Sigmoid colon (tissue), 7 donors: ENCODE results near the gene DTX4. TPM values are rescaled to one million over a fixed set of nuclear protein-coding genes. Genes with fewer than 3 reads are reported as not detected.
A peak's percentile ranks its signal among the peaks of the same experiment; 100 is the strongest.

Experiments
- DNase-seq: peaks from one replicate; pipeline ENCODE4 v3.0.0-alpha.2; 2019
- H3K27ac ChIP-seq, 4 donors: fragments of 200-600 bp; sonication (generic); one replicate each; pipeline ENCODE4 v1.5.1; 2016 to 2019; ENCODE audit warnings: mild to moderate bottlenecking in 1 of 4
- H3K27me3 ChIP-seq, 3 donors: fragments of 200-600 bp; sonication (generic); one replicate each; pipeline ENCODE4 v1.5.1; 2019; ENCODE audit warnings: mild to moderate bottlenecking in 1 of 3
- H3K36me3 ChIP-seq, 4 donors: fragments of 200-600 bp; sonication (generic); one replicate each; pipeline ENCODE4 v1.5.1; 2016 to 2019
- H3K4me1 ChIP-seq, 4 donors: fragments of 200-600 bp; sonication (generic); one replicate each; pipeline ENCODE4 v1.5.1; 2017 to 2019
- H3K4me3 ChIP-seq, 4 donors: fragments of 200-600 bp; sonication (generic); one replicate each; pipeline ENCODE4 v1.5.1; 2017 to 2019; ENCODE audit warnings: mild to moderate bottlenecking in 2 of 4, moderate library complexity in 1 of 4
- H3K9me3 ChIP-seq, 4 donors: fragments of 200-600 bp in 3 of 4; sonication (generic) in 3 of 4; one replicate each; pipeline versions ENCODE4 v1.5.1 to v1.6.1; 2013 to 2019
- CTCF ChIP-seq, 4 experiments: fragments of 450-650 bp in 3 of 4; fragments of 200-600 bp in 1 of 4; IDR thresholded peaks; one replicate each; pipeline ENCODE4 v1.5.1; 2016 to 2019; ENCODE audit warnings: antibody characterized with exemption in 4 of 4, mild to moderate bottlenecking in 3 of 4, moderate library complexity in 2 of 4
- EP300 ChIP-seq, 4 donors: sonication (generic); formaldehyde crosslinking; IDR thresholded peaks; one replicate each; pipeline ENCODE4 v1.6.1; 2017; ENCODE audit warnings: antibody characterized with exemption in 4 of 4
- POLR2A ChIP-seq, 2 donors: fragments of 450-650 bp; IDR thresholded peaks; one replicate each; pipeline ENCODE4 v1.6.1; 2016; ENCODE audit warnings: antibody characterized with exemption in 2 of 2, mild to moderate bottlenecking in 2 of 2, moderate library complexity in 2 of 2
- POLR2AphosphoS5 ChIP-seq, 4 donors: sonication (generic); formaldehyde crosslinking; IDR thresholded peaks; one replicate each; pipeline ENCODE4 v1.6.1; 2017; ENCODE audit warnings: antibody characterized with exemption in 4 of 4
- WGBS, 2 donors: extraction: QIAGEN DNeasy Blood & Tissue Kit; methylation state at CpG; one replicate each; pipeline ENCODE4 v1.1.7; 2013; 5-methylcytosine and 5-hydroxymethylcytosine counted together
- intact Hi-C: fragments of 100-400 bp; cut with DNase I; formaldehyde crosslinking; loops from one replicate; pipeline ENCODE4 v1.15.1; 2023
- polyA plus RNA-seq, 3 donors: library from polyadenylated mRNA; stranded (reverse); fragments of 200-250 nt; gene quantifications; one replicate each; pipeline ENCODE4 v1.2.3, GENCODE V29; 2013
- total RNA-seq, 4 donors: library from RNA; depleted of rRNA; stranded (reverse); fragments of >200 nt; gene quantifications; one replicate each; pipeline ENCODE4 v1.1.0, GENCODE V29; 2016
- donor health status: healthy with polysubstance abuse.
- donor health status: Bipolar disorder and iron deficiency.
- donor health status: healthy.

The DTX4 gene
- total and polyA plus RNA-seq, 7 donors: 3.5 to 29.0 (median 7.8) TPM

- Histone ChIP-seq H3K36me3 (no peaks in the 10 kb centered on the region), H3K4me3 (no peak overlapping the region), H3K27me3 (no peaks in the 10 kb centered on the region), H3K9me3 (no peaks in the 10 kb centered on the region), H3K4me1 (no peaks in the 10 kb centered on the region), H3K27ac (no peak overlapping the region)
- TF ChIP-seq POLR2AphosphoS5 (IDR thresholded peaks at IDR 0.05): no peak
- TF ChIP-seq POLR2A (IDR thresholded peaks at IDR 0.05): no peak
- no peak for TF ChIP-seq EP300 (IDR thresholded peaks at IDR 0.05)
- no peak for TF ChIP-seq CTCF (IDR thresholded peaks at IDR 0.05)
- WGBS, 2 donors: 87 to 91% methylated on average over 2 of the region's 2 CpGs
- intact Hi-C loops: no loop called here
- DNase-seq: no peak
Observed at GRCh38 chr11:59180168-59180776, 8.3 kb downstream of the DTX4 start.

DNA sequence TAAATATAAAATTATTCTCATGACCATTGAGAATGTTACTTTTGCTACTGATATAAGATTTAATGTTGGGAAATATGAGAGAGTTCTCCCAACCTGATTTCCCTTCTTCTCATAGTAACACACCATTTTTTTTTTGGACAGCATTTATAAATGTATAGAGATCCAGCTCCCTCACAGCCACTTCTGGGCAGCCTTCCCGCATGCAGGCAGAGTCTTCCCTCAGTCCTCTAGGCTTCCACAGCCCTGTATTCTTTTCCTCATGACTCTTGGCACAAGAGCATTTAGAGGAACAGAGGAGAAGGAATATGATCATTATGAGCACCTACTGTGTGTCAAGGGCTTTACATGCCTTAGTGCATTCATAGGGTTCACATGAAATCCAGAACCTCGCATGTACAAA lies 9.0 kb downstream of the DTX4 start:
- TF ChIP-seq POLR2A (IDR thresholded peaks at IDR 0.05) (no peak), CTCF (IDR thresholded peaks at IDR 0.05) (no peak), EP300 (IDR thresholded peaks at IDR 0.05) (no peak), POLR2AphosphoS5 (IDR thresholded peaks at IDR 0.05) (no peak)
- Histone ChIP-seq H3K4me1 (no peaks in the 10 kb centered on the region), H3K27me3 (no peaks in the 10 kb centered on the region), H3K9me3 (no peaks in the 10 kb centered on the region), H3K4me3 (no peak overlapping the region), H3K36me3 (no peaks in the 10 kb centered on the region), H3K27ac (no peak overlapping the region)
- 79 to 86% methylated on average over 2 of the region's 2 CpGs for WGBS, 2 donors
- intact Hi-C loops: no loop called here
- DNase-seq: no peak

- H3K4me1 ChIP-seq: peaks cover 0 to 4% (median 4%) of the 10 kb centered on the region in 4 donors
Observed at GRCh38 chr11:59181746-59182456, 10.0 kb downstream of the DTX4 start.

DNA sequence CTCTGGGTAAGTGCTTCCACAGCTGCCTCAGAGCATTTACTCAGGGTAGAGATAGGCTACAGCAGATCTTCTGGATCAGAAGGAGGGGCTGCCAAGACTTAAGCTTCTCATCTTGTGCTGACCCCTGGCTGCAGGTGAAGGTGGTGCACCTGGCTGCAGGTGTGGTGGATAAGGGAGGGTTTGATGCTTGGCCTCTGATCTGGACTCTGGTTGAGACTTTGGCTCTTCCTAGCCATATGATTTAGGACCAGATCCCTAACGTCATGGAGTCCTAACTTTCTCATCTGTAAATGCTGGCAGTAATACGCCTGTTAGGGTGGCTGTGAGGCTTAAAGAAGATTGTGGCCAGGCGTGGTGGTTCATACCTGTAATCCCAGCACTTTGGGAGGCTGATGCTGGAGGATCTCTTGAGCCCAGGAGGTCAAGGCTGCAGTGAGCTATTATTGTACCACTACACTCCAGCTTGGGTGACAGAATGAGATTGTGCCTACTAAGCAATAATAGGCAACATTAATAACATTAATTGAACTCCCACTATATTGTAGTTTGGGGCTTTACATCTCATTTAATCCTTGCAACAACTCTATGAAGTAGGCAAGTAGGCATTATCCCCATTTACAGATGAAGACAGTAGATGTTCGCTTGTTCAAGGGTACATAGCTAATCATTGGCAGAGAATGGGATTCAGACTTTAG lies 10.7 kb downstream of the DTX4 start:
- intact Hi-C loops: no loop called here
- H3K36me3 ChIP-seq: no peaks in the 10 kb centered on the region
- TF ChIP-seq CTCF (IDR thresholded peaks at IDR 0.05) (peak in 1 of 4 experiments; percentile 42), POLR2AphosphoS5 (IDR thresholded peaks at IDR 0.05) (no peak), EP300 (IDR thresholded peaks at IDR 0.05) (no peak), POLR2A (IDR thresholded peaks at IDR 0.05) (no peak)
- H3K4me1 ChIP-seq: peaks cover 0 to 11% (median 8%) of the 10 kb centered on the region in 4 donors
- H3K4me3 ChIP-seq: no peak overlapping the region
- H3K27me3 ChIP-seq: peaks cover 0 to 8% (median 0%) of the 10 kb centered on the region in 3 donors
- DNase-seq: no peak
- H3K9me3 ChIP-seq: no peaks in the 10 kb centered on the region
- H3K27ac ChIP-seq: no peak overlapping the region
- 66 to 87% methylated on average over 4 of the region's 4 CpGs for WGBS, 2 donors

More at GRCh38 chr11:59181746-59182456, 10.0 kb downstream of the DTX4 start:
- no peak overlapping the region for H3K4me3 ChIP-seq
- peaks cover 0 to 5% (median 0%) of the 10 kb centered on the region in 3 donors for H3K27me3 ChIP-seq
- 91 to 96% methylated on average over 33 of the region's 33 CpGs for WGBS, 2 donors
- no peak for TF ChIP-seq POLR2AphosphoS5 (IDR thresholded peaks at IDR 0.05)
- TF ChIP-seq EP300 (IDR thresholded peaks at IDR 0.05): no peak
- no peak for TF ChIP-seq POLR2A (IDR thresholded peaks at IDR 0.05)
- TF ChIP-seq CTCF (IDR thresholded peaks at IDR 0.05): no peak
- no peak overlapping the region for H3K27ac ChIP-seq
- no peaks in the 10 kb centered on the region for H3K36me3 ChIP-seq
- intact Hi-C loops: no loop called here
- DNase-seq: no peak
- H3K9me3 ChIP-seq: no peaks in the 10 kb centered on the region
